Measurements from ENCODE around the gene PRPSAP1.

Gene PRPSAP1

DNA sequence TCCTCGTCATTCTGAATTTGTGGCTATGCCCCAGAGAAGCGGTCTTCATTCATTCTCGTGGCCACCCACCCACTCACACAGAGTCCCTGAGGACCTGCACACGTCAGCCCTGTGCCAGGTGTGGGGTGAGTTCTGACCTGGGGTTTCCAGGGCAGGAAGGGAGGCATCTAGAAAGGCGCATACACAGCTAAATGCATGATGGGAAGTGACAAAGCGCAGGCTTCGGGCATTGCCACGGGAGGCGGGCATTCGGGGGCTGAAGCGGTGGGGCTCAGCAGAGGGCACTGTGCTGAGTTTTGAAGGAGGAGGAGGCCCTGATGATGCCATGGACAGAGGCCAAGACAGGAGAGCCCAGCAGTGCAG is 77.7 kb downstream of the PRPSAP1 start:
- no peaks in the 10 kb centered on the region for H3K27me3 ChIP-seq (ENCODE audit: control insufficient read depth, insufficient read depth, low read length)
- H3K4me1 ChIP-seq (ENCODE audit: control insufficient read depth, insufficient read depth, low read length) = peaks cover 6% of the 10 kb centered on the region
- H3K36me3 ChIP-seq (ENCODE audit: control insufficient read depth, insufficient read depth, low read length) = no peaks in the 10 kb centered on the region; the same call in 1 of the 2 replicates
- DNase-seq (ENCODE audit: low read depth, low spot score) = no peak
- no peak overlapping the region for H3K27ac ChIP-seq (ENCODE audit: low read length)
- WGBS (ENCODE audit: insufficient coverage, insufficient read length) = no CpG with 5 or more reads among the region's 11 CpGs
- no peak overlapping the region for H3K4me3 ChIP-seq (ENCODE audit: low read length)
- no peaks in the 10 kb centered on the region for H3K9me3 ChIP-seq (ENCODE audit: control insufficient read depth, insufficient read depth, low read length)

DNA sequence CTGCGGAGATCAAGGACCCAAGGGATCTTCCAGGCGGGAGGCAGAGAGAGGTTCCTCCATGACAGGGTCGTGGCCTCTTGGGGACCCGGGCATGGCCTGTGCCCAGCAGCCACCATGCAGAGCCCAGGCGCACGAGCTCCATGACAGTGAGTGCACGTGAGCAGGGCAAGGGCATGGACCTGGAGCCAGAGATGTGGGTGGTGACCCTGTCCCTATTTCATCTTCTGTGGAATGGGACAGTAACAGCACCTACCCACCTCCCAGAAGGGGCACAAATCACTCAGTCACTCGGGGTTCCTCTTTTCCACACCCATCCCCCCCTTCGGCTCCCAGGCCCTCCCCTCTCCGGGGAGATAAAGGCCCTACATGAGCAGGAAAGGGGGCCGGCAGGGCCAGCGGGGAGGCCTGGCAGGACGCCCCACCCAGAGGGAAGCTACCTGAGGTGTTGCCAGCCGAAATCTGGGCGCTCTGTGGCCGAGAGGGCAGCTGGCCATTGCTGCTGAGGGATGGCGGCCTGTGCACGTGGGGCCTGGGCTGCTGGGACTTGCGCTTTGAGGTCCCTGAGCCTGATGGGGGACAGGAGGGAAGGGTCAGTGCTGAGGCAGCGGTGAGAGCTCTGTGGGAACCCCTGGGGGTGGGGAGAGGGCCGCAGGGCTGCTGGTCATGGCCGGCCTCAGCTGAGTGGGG is 78.2 kb downstream of the PRPSAP1 start:
- Histone ChIP-seq H3K9me3 (ENCODE audit: control insufficient read depth, insufficient read depth, low read length) (no peaks in the 10 kb centered on the region), H3K27ac (ENCODE audit: low read length) (no peak overlapping the region), H3K27me3 (ENCODE audit: control insufficient read depth, insufficient read depth, low read length) (no peaks in the 10 kb centered on the region), H3K4me1 (ENCODE audit: control insufficient read depth, insufficient read depth, low read length) (peaks cover 8% of the 10 kb centered on the region), H3K36me3 (ENCODE audit: control insufficient read depth, insufficient read depth, low read length) (no peaks in the 10 kb centered on the region; the same call in 1 of the 2 replicates), H3K4me3 (ENCODE audit: low read length) (no peak overlapping the region)
- no CpG with 5 or more reads among the region's 22 CpGs for WGBS (ENCODE audit: insufficient coverage, insufficient read length)
- DNase-seq (ENCODE audit: low read depth, low spot score) = no peak

DNA sequence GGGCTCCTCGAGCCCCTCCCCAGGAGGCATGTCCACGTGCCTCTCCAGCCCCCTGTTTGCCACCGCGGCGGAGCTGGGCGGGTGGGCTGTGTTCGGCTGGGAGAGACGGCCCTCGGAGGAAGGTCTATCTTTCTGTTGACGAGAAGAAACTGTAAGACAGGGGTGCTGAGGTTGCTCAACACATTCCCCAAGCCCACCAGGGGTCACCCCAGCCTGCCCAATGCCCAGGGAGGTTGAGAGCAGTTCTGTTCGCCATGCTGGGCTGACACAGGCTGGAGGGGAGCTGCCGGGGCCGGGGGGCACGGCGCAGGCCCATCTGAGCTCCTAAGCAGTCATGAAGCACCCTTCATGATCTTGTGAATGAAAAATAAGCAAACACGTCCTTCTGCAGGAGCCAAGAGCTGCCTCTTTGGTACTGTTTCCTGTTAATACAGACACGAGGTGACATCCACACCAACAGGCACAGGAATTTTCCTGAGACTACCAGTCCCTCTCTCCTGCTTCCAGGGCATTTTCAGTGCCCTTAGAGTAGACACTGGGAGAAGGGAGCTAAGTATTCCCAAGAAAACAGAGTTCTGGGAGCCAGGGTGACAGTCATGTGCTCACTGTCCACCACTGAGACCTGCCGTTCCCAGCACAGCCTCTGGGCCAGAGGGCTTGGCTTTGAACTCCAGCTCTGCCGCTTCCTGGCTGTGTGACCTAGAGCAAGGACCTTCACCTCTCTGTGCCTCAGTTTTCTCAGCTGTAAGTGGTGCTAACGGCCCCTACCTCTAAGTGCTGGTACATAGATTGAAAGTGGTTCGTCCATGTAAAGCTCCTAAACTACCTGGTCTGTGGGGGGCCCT is 79.4 kb downstream of the PRPSAP1 start:
- WGBS (ENCODE audit: insufficient coverage, insufficient read length) = no CpG with 5 or more reads among the region's 21 CpGs
- no peaks in the 10 kb centered on the region for H3K9me3 ChIP-seq (ENCODE audit: control insufficient read depth, insufficient read depth, low read length)
- peaks cover 8% of the 10 kb centered on the region for H3K4me1 ChIP-seq (ENCODE audit: control insufficient read depth, insufficient read depth, low read length)
- DNase-seq (ENCODE audit: low read depth, low spot score) = no peak
- H3K4me3 ChIP-seq (ENCODE audit: low read length) = no peak overlapping the region
- H3K27me3 ChIP-seq (ENCODE audit: control insufficient read depth, insufficient read depth, low read length) = no peaks in the 10 kb centered on the region
- no peaks in the 10 kb centered on the region; the same call in 1 of the 2 replicates for H3K36me3 ChIP-seq (ENCODE audit: control insufficient read depth, insufficient read depth, low read length)
- H3K27ac ChIP-seq (ENCODE audit: low read length) = no peak overlapping the region

GRCh38 chr17:76273445-76274111 is 80.1 kb downstream of the PRPSAP1 start:
- Histone ChIP-seq H3K4me1 (ENCODE audit: control insufficient read depth, insufficient read depth, low read length) (peaks cover 8% of the 10 kb centered on the region), H3K36me3 (ENCODE audit: control insufficient read depth, insufficient read depth, low read length) (no peaks in the 10 kb centered on the region; the same call in 1 of the 2 replicates), H3K27me3 (ENCODE audit: control insufficient read depth, insufficient read depth, low read length) (no peaks in the 10 kb centered on the region), H3K4me3 (ENCODE audit: low read length) (no peak overlapping the region), H3K27ac (ENCODE audit: low read length) (no peak overlapping the region), H3K9me3 (ENCODE audit: control insufficient read depth, insufficient read depth, low read length) (no peaks in the 10 kb centered on the region)
- DNase-seq (ENCODE audit: low read depth, low spot score) = no peak
- no CpG with 5 or more reads among the region's 26 CpGs for WGBS (ENCODE audit: insufficient coverage, insufficient read length)

DNA sequence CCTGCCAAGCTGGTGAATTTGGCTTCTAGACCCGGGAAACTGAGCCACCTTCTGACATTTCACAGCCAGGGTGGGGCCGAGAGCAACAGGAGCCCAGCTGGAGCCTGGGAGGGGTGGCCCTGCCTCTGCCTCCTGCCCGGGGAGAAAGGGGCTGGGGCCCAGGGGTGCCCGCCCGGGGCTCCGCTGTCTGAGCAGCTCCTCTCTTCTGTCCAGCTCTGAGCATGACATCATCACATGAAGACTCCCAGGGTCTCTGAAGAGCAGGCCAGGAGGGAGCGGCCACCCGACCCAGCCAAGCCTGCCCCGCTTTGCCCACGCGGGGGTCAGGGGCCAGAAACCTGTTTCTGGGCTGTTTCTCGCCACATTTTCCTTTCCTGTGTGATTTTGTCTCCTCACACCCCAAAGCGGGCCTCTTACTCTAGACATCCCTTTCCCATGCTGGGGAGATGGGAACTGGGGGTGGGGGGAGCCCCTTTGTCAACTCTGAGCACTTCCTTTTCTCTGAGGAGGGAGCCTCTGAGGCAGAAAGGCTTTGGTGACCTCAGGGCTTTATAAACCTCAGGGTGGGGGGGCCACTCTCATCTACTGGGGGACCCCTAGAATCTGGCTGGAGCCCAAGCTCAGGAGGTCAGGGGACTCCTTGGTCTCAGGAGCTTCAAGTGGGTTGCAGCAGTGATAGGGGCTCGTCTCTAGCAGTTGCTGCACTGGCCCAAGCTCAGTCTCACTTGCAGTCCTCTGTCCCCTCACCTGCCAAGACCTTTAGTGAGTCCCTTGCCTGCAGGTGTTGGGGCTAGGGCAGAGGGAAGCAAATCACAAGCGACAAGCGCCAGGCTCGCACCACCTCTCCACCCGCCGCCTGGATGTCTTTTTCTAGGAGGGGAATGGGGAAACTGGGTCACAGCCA is 80.9 kb downstream of the PRPSAP1 start:
- H3K27me3 ChIP-seq (ENCODE audit: control insufficient read depth, insufficient read depth, low read length) = no peaks in the 10 kb centered on the region
- H3K27ac ChIP-seq (ENCODE audit: low read length) = no peak overlapping the region
- H3K4me1 ChIP-seq (ENCODE audit: control insufficient read depth, insufficient read depth, low read length) = peaks cover 12% of the 10 kb centered on the region
- no peak for DNase-seq (ENCODE audit: low read depth, low spot score)
- H3K9me3 ChIP-seq (ENCODE audit: control insufficient read depth, insufficient read depth, low read length) = no peaks in the 10 kb centered on the region
- H3K4me3 ChIP-seq (ENCODE audit: low read length) = no peak overlapping the region
- WGBS (ENCODE audit: insufficient coverage, insufficient read length) = no CpG with 5 or more reads among the region's 19 CpGs
- no peaks in the 10 kb centered on the region; the same call in 1 of the 2 replicates for H3K36me3 ChIP-seq (ENCODE audit: control insufficient read depth, insufficient read depth, low read length)

GRCh38 chr17:76271669-76272540 is 81.8 kb downstream of the PRPSAP1 start:
- no peak overlapping the region for H3K27ac ChIP-seq (ENCODE audit: low read length)
- H3K27me3 ChIP-seq (ENCODE audit: control insufficient read depth, insufficient read depth, low read length) = no peaks in the 10 kb centered on the region
- H3K9me3 ChIP-seq (ENCODE audit: control insufficient read depth, insufficient read depth, low read length) = no peaks in the 10 kb centered on the region
- H3K4me1 ChIP-seq (ENCODE audit: control insufficient read depth, insufficient read depth, low read length) = peaks cover 12% of the 10 kb centered on the region
- no peak for DNase-seq (ENCODE audit: low read depth, low spot score)
- no peak overlapping the region for H3K4me3 ChIP-seq (ENCODE audit: low read length)
- H3K36me3 ChIP-seq (ENCODE audit: control insufficient read depth, insufficient read depth, low read length) = no peaks in the 10 kb centered on the region; the same call in 1 of the 2 replicates
- no CpG with 5 or more reads among the region's 38 CpGs for WGBS (ENCODE audit: insufficient coverage, insufficient read length)

GRCh38 chr17:76270770-76271668 is 82.7 kb downstream of the PRPSAP1 start:
- Histone ChIP-seq H3K36me3 (ENCODE audit: control insufficient read depth, insufficient read depth, low read length) (no peaks in the 10 kb centered on the region; the same call in 1 of the 2 replicates), H3K27ac (ENCODE audit: low read length) (no peak overlapping the region), H3K27me3 (ENCODE audit: control insufficient read depth, insufficient read depth, low read length) (no peaks in the 10 kb centered on the region), H3K9me3 (ENCODE audit: control insufficient read depth, insufficient read depth, low read length) (no peaks in the 10 kb centered on the region), H3K4me1 (ENCODE audit: control insufficient read depth, insufficient read depth, low read length) (peaks cover 14% of the 10 kb centered on the region), H3K4me3 (ENCODE audit: low read length) (no peak overlapping the region)
- no peak for DNase-seq (ENCODE audit: low read depth, low spot score)
- no CpG with 5 or more reads among the region's 14 CpGs for WGBS (ENCODE audit: insufficient coverage, insufficient read length)

- no CpG with 5 or more reads among the region's 26 CpGs for WGBS (ENCODE audit: insufficient coverage, insufficient read length)
- Histone ChIP-seq H3K4me1 (ENCODE audit: control insufficient read depth, insufficient read depth, low read length) (peaks cover 14% of the 10 kb centered on the region), H3K27ac (ENCODE audit: low read length) (no peak overlapping the region)
Measured at GRCh38 chr17:76270127-76270592, 83.6 kb downstream of the PRPSAP1 start.

More at GRCh38 chr17:76270127-76270592, 83.6 kb downstream of the PRPSAP1 start:
- no peaks in the 10 kb centered on the region for H3K27me3 ChIP-seq (ENCODE audit: control insufficient read depth, insufficient read depth, low read length)
- DNase-seq (ENCODE audit: low read depth, low spot score) = no peak
- H3K9me3 ChIP-seq (ENCODE audit: control insufficient read depth, insufficient read depth, low read length) = no peaks in the 10 kb centered on the region
- no peak overlapping the region for H3K4me3 ChIP-seq (ENCODE audit: low read length)
- H3K36me3 ChIP-seq (ENCODE audit: control insufficient read depth, insufficient read depth, low read length) = no peaks in the 10 kb centered on the region; the same call in 1 of the 2 replicates
